Stomach (tissue), 4 donors: ENCODE results near the gene ZGRF1.

Source experiments
- CTCF ChIP-seq, 7 experiments: fragments of 450-650 bp in 4 of 7; fragments of 200-600 bp in 3 of 7; sonication (generic) in 3 of 7; IDR thresholded peaks; one replicate each; pipeline ENCODE4 v1.5.1; 2016 to 2019; ENCODE audit warnings: antibody characterized with exemption in 7 of 7, control low read depth in 2 of 7, mild to moderate bottlenecking in 1 of 7
- EP300 ChIP-seq: sonication (generic); formaldehyde crosslinking; IDR thresholded peaks from one replicate; pipeline ENCODE4 v1.6.1; 2017; ENCODE audit warnings: antibody characterized with exemption
- POLR2A ChIP-seq, 4 donors: fragments of 450-650 bp; IDR thresholded peaks; one replicate each; pipeline ENCODE4 v1.6.1; 2016; ENCODE audit warnings: antibody characterized with exemption in 4 of 4, control low read depth in 2 of 4, mild to moderate bottlenecking in 1 of 4, moderate library complexity in 1 of 4

DNA sequence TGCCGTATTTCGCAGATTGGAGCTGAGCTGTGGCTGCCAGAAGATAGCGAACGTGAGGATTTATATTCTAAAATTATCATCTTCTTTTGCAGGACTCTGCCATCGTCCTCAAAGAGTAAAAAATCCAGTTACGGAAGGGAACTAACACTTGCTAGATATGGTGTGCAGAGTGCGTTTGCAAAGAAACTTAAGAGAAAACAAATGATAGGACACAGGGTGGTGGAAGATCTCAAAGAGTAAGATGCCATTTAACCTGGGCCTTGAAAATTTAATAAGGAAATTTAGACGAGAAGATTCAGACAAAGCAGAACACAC lies 800 bp upstream of the ZGRF1 start:
- TF ChIP-seq CTCF (IDR thresholded peaks at IDR 0.05) (peak in 1 of 7 experiments; percentile 9), POLR2A (IDR thresholded peaks at IDR 0.05) (no peak), EP300 (no peak)
